Parathyroid adenoma (tissue), 2 donors: ENCODE measurements around the gene TBC1D32.

ENCODE experiments used
- H2AFZ ChIP-seq: fragments of 300-600 bp; sonication (generic); one replicate; pipeline ENCODE4 v1.7.0; 2017; ENCODE audit warnings: antibody characterized with exemption, mild to moderate bottlenecking
- H3K27ac ChIP-seq: fragments of 300-600 bp; sonication (generic); one replicate; pipeline ENCODE4 v1.7.0; 2017
- H3K27me3 ChIP-seq: fragments of 300-600 bp; sonication (generic); one replicate; pipeline ENCODE4 v1.7.0; 2017; ENCODE audit warnings: low read length; ENCODE audit not compliant: control insufficient read depth, insufficient read depth
- H3K36me3 ChIP-seq: fragments of 300-600 bp; sonication (generic); one replicate; pipeline ENCODE4 v1.7.0; 2017; ENCODE audit warnings: low read length; ENCODE audit not compliant: control insufficient read depth, insufficient read depth
- H3K4me1 ChIP-seq: fragments of 300-600 bp; sonication (generic); one replicate; pipeline ENCODE4 v1.7.0; 2017; ENCODE audit warnings: control low read depth
- H3K4me2 ChIP-seq: fragments of 300-600 bp; sonication (generic); one replicate; pipeline ENCODE4 v1.7.0; 2017; ENCODE audit warnings: low read length
- H3K4me3 ChIP-seq: fragments of 300-600 bp; sonication (generic); one replicate; pipeline ENCODE4 v1.7.0; 2017; ENCODE audit warnings: low read depth, low read length
- H3K79me2 ChIP-seq: fragments of 300-600 bp; sonication (generic); one replicate; pipeline ENCODE4 v1.7.0; 2017; ENCODE audit warnings: control low read depth
- H3K9ac ChIP-seq: fragments of 300-600 bp; sonication (generic); one replicate; pipeline ENCODE4 v1.7.0; 2017; ENCODE audit warnings: mild to moderate bottlenecking
- H3K9me3 ChIP-seq: fragments of 300-600 bp; sonication (generic); one replicate; pipeline ENCODE4 v1.7.0; 2017; ENCODE audit warnings: low read length; ENCODE audit not compliant: control insufficient read depth
- CTCF ChIP-seq: fragments of 300-600 bp; sonication (generic); IDR thresholded peaks from one replicate; pipeline ENCODE4 v1.7.0; 2017; ENCODE audit warnings: antibody characterized with exemption, mild to moderate bottlenecking
- donor health status: primary hyperparathyroidism.

Gene TBC1D32

GRCh38 chr6:121297694-121298093 lies 36.6 kb downstream of the TBC1D32 start:
- no peak overlapping the region for H3K9ac ChIP-seq
- no peak overlapping the region for H2AFZ ChIP-seq
- no peaks in the 10 kb centered on the region for H3K27me3 ChIP-seq
- H3K36me3 ChIP-seq: no peaks in the 10 kb centered on the region
- no peak overlapping the region for H3K27ac ChIP-seq
- no peak overlapping the region for H3K4me2 ChIP-seq
- no peaks in the 10 kb centered on the region for H3K4me1 ChIP-seq
- no peak overlapping the region for H3K4me3 ChIP-seq
- no peak for TF ChIP-seq CTCF
- no peaks in the 10 kb centered on the region for H3K9me3 ChIP-seq
- no peaks in the 10 kb centered on the region for H3K79me2 ChIP-seq

GRCh38 chr6:121285041-121285440 lies 49.2 kb downstream of the TBC1D32 start:
- no peak overlapping the region for H3K4me2 ChIP-seq
- H3K4me3 ChIP-seq: no peak overlapping the region
- H3K4me1 ChIP-seq: no peaks in the 10 kb centered on the region
- H3K27ac ChIP-seq: no peak overlapping the region
- H3K79me2 ChIP-seq: no peaks in the 10 kb centered on the region
- no peaks in the 10 kb centered on the region for H3K36me3 ChIP-seq
- H3K27me3 ChIP-seq: no peaks in the 10 kb centered on the region
- H3K9me3 ChIP-seq: no peaks in the 10 kb centered on the region
- no peak overlapping the region for H2AFZ ChIP-seq
- TF ChIP-seq CTCF: no peak
- no peak overlapping the region for H3K9ac ChIP-seq

- H3K4me3 ChIP-seq: no peak overlapping the region
- no peaks in the 10 kb centered on the region for H3K79me2 ChIP-seq
- no peak overlapping the region for H2AFZ ChIP-seq
- no peak overlapping the region for H3K27ac ChIP-seq
- no peaks in the 10 kb centered on the region for H3K9me3 ChIP-seq
- TF ChIP-seq CTCF: no peak
- H3K9ac ChIP-seq: no peak overlapping the region
- no peaks in the 10 kb centered on the region for H3K4me1 ChIP-seq
- H3K4me2 ChIP-seq: no peak overlapping the region
- no peaks in the 10 kb centered on the region for H3K36me3 ChIP-seq
- H3K27me3 ChIP-seq: no peaks in the 10 kb centered on the region
These were observed 59.5 kb downstream of the TBC1D32 start for GRCh38 chr6:121274666-121275295.

- no peak for TF ChIP-seq CTCF
- Histone ChIP-seq H3K4me1 (no peaks in the 10 kb centered on the region), H3K36me3 (no peaks in the 10 kb centered on the region), H3K79me2 (peaks cover 3% of the 10 kb centered on the region), H3K4me3 (no peak overlapping the region), H3K4me2 (no peak overlapping the region), H3K27ac (no peak overlapping the region), H3K9ac (no peak overlapping the region), H3K27me3 (no peaks in the 10 kb centered on the region), H2AFZ (no peak overlapping the region), H3K9me3 (no peaks in the 10 kb centered on the region)
These were observed 70.5 kb downstream of the TBC1D32 start for GRCh38 chr6:121263742-121264141.

- Histone ChIP-seq H3K4me3 (no peak overlapping the region), H3K4me2 (no peak overlapping the region), H3K36me3 (no peaks in the 10 kb centered on the region), H2AFZ (no peak overlapping the region), H3K9me3 (no peaks in the 10 kb centered on the region), H3K4me1 (no peaks in the 10 kb centered on the region), H3K27ac (no peak overlapping the region), H3K79me2 (no peaks in the 10 kb centered on the region), H3K27me3 (no peaks in the 10 kb centered on the region), H3K9ac (no peak overlapping the region)
- no peak for TF ChIP-seq CTCF
These were observed 73.6 kb downstream of the TBC1D32 start for GRCh38 chr6:121260651-121261102.
